ENCODE results near the gene BAHCC1. TPM values are rescaled to one million over a fixed set of nuclear protein-coding genes. Genes with fewer than 3 reads are reported as not detected.
A peak's percentile ranks its signal among the peaks of the same experiment; 100 is the strongest.

Gene BAHCC1
- total RNA-seq, 2 donors from 2014 or later: 0.02 to 0.14 TPM

DNA sequence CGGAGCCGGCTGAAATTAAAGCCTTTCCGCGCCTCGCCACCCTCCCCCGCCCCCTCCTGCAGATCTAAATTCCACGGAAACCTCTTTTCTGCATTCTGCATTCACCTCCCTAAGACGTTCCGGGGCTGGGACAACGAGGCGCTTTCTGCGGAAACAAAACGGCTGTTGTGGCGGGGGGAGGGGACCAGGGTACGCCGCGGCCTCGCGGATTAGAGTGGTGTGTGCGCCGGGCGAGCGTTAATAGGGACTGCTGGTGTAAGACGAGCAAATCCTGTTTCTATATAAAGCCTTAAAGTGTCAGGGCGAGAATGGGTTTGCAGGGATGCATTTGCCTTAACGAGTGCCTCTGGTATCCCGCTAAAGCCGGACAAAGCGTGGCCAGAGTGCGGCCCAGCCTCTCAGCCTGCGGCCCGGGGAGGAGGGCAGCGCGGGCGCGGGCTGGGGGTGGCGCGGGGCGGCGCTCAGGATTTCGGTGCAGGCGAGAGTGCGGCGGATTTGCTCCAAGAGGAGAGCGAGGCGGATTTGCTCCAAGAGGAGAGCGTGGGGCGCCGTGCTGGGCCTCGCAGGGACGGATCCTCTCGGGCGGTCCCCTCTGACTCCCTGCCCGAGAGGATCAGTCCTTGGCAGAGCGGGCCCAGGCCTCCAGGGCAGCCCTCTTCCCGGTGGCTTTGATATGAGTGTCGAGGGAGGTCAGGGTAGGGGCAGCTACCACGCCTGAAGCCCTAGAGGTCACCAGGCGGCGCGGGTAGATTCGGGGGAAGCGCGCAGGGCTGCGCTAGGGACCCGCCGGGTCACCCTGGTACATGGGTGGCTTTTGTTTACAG, 5.1 kb downstream of the BAHCC1 start:
- Mint-ChIP-seq H3K36me3 (ENCODE audit: insufficient read depth in 2 of 2) (peaks cover 2 to 5% of the 10 kb centered on the region in 2 donors), H3K4me1 (ENCODE audit: low read depth) (peaks cover 14% of the 10 kb centered on the region), H3K27ac (no peak overlapping the region), H3K4me3 (peak overlapping the region; percentile 66 to 74), H3K9me3 (no peaks in the 10 kb centered on the region), H3K27me3 (ENCODE audit: low read depth) (peaks cover 58% of the 10 kb centered on the region)
- peak in 1 of 2 donors; percentile 19 for DNase-seq
- no peak for ATAC-seq (replicated peaks in 1 of 2)

DNA sequence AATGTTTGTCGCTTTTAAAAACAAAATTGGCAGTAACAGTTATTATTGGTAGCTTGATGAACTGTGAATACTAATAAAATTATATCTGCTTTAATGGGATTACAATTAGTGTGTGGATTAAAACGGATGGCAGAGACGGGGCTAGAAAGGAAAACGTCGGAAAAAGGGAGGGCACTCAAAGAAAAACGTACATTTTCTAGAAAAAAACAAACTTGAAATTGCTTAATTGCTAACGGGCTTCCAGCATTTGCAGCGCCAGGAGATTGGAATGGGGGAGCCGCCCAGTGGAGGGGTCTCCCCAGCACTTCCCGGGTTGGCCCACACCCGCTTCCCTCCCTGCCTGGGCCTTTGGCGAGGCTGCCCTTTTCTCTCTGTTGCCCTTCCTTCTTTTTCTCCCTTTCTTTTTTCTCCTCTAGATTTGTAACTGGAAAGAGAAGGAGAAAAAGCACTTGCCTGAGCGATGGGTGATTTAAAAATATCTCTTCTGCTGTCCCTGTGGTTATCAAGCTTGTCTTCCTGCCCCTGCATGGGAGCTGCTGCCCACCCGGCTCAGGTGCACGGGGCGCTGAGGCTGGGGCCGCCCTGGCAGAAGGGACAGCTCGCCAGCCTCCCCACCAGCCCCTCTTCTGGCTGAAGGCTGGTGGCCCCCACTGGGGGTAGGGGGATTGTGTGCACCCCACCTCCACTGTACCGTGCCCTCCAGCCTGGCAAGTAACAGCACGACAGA, 5.9 kb downstream of the BAHCC1 start:
- H3K4me3 Mint-ChIP-seq: peak overlapping the region in 1 of 2 donors; percentile 27
- H3K27me3 Mint-ChIP-seq (ENCODE audit: low read depth): peaks cover 55% of the 10 kb centered on the region
- no peak overlapping the region for H3K27ac Mint-ChIP-seq
- no peaks in the 10 kb centered on the region for H3K9me3 Mint-ChIP-seq
- H3K4me1 Mint-ChIP-seq (ENCODE audit: low read depth): peaks cover 10% of the 10 kb centered on the region
- H3K36me3 Mint-ChIP-seq (ENCODE audit: insufficient read depth in 2 of 2): peaks cover 2 to 5% of the 10 kb centered on the region in 2 donors
- no peak for DNase-seq
- ATAC-seq (replicated peaks in 1 of 2): no peak

- Mint-ChIP-seq H3K4me3 (no peak overlapping the region), H3K27me3 (ENCODE audit: low read depth) (peaks cover 57% of the 10 kb centered on the region)
- peak in 1 of 2 donors; percentile 34 for DNase-seq
Measured at GRCh38 chr17:81401723-81402529, 6.7 kb downstream of the BAHCC1 start.

DNA sequence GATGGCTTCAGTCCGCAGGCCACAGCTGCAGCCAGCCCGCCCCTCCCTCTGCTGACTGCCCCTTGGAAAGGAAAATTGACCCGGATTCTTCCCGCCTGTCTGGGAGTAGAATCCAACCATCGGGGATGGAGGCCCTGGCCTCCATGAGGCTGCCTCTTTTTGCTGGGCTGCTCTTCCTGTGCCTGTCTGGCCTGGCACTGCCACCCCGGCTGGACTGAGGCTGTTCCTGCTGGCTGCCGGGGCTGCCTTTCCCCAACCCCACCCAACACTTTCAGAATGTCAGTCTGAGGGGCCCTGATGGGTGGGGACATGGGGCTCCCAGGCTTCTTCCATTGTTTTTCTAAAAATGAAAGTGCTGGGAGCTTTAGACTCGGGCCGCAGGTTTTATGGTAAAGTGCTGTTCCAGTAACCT, 7.3 kb downstream of the BAHCC1 start:
- Mint-ChIP-seq H3K9me3 (no peaks in the 10 kb centered on the region), H3K27ac (no peak overlapping the region), H3K4me3 (no peak overlapping the region), H3K36me3 (ENCODE audit: insufficient read depth in 2 of 2) (peaks cover 2 to 5% of the 10 kb centered on the region in 2 donors), H3K4me1 (ENCODE audit: low read depth) (peaks cover 10% of the 10 kb centered on the region), H3K27me3 (ENCODE audit: low read depth) (peaks cover 61% of the 10 kb centered on the region)
- ATAC-seq (replicated peaks in 1 of 2) (no peak), DNase-seq (no peak)

More at GRCh38 chr17:81401723-81402529, 6.7 kb downstream of the BAHCC1 start:
- H3K9me3 Mint-ChIP-seq: no peaks in the 10 kb centered on the region
- H3K4me1 Mint-ChIP-seq (ENCODE audit: low read depth): peaks cover 10% of the 10 kb centered on the region
- H3K27ac Mint-ChIP-seq: no peak overlapping the region
- peaks cover 2 to 5% of the 10 kb centered on the region in 2 donors for H3K36me3 Mint-ChIP-seq (ENCODE audit: insufficient read depth in 2 of 2)
- ATAC-seq (replicated peaks in 1 of 2): peak; percentile 37 to 47

DNA sequence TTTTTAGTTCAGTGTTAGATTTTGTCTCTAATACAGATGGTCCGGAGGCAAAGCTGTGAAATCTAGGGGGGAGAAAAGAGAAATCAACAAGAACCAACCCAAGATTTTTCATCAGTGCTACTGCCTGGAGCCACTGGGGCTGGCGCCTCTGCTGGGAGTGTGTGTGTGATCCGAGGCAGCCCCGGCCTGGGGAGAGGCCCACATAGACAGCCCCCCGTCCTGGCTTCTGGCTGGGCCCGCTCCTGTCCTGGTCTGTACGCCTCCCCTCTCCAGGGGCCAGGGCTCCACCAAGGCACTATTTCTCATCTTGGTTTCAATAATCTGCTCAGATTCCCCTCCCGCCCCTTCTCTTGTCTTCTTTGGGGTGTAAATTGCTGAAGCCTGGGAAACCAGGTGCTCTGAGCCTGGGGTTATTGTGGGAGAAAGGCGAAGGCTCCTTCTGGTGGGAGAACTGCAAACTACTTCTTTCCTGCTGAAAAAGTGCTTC, 7.8 kb downstream of the BAHCC1 start:
- ATAC-seq (replicated peaks in 1 of 2) (no peak), DNase-seq (no peak)
- H3K27me3 Mint-ChIP-seq (ENCODE audit: low read depth): peaks cover 57% of the 10 kb centered on the region
- no peaks in the 10 kb centered on the region for H3K9me3 Mint-ChIP-seq
- no peak overlapping the region for H3K4me3 Mint-ChIP-seq
- H3K36me3 Mint-ChIP-seq (ENCODE audit: insufficient read depth in 2 of 2): peaks cover 2% of the 10 kb centered on the region in 2 donors
- H3K4me1 Mint-ChIP-seq (ENCODE audit: low read depth): peaks cover 6% of the 10 kb centered on the region
- no peak overlapping the region for H3K27ac Mint-ChIP-seq

GRCh38 chr17:81403671-81404534, 8.6 kb downstream of the BAHCC1 start:
- peaks cover 53% of the 10 kb centered on the region for H3K27me3 Mint-ChIP-seq (ENCODE audit: low read depth)
- no peak overlapping the region for H3K27ac Mint-ChIP-seq
- DNase-seq (no peak), ATAC-seq (replicated peaks in 1 of 2) (no peak)
- H3K36me3 Mint-ChIP-seq (ENCODE audit: insufficient read depth in 2 of 2): peaks cover under 1% of the 10 kb centered on the region in 2 donors
- H3K4me3 Mint-ChIP-seq: no peak overlapping the region
- H3K4me1 Mint-ChIP-seq (ENCODE audit: low read depth): peaks cover 1% of the 10 kb centered on the region
- no peaks in the 10 kb centered on the region for H3K9me3 Mint-ChIP-seq

DNA sequence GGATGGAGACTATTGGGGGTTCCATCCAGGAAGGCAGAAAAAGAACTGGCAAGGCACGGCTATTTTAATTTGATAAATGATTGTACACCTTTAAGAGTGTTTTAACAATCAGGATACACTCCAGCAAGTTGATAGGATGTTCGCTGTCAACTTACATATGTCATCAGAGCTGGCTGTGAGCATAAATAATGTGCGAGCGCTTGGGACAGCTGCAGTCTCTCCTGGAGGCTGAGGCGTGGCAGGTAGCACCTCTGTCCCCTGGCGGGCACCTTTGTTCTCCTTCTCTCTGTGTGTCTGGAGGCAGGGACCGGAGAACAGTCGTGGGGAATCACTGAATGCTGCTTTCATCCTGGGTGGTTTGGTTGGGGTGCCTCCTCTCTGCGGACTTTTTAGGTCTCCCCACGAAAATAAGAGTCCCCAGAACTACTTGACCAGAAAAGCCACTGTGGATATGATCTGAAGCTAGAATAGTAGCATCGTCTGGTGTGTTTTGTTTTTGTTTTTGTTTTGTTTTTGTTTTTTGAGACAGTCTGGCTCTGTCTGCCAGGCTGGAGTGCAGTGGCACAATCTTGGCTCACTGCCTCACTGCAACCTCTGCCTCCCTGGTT, 9.4 kb downstream of the BAHCC1 start:
- Mint-ChIP-seq H3K27me3 (ENCODE audit: low read depth) (peaks cover 54% of the 10 kb centered on the region), H3K36me3 (ENCODE audit: insufficient read depth in 2 of 2) (no peaks in the 10 kb centered on the region), H3K4me1 (ENCODE audit: low read depth) (no peaks in the 10 kb centered on the region), H3K4me3 (no peak overlapping the region), H3K9me3 (no peaks in the 10 kb centered on the region), H3K27ac (no peak overlapping the region)
- DNase-seq: no peak
- no peak for ATAC-seq (replicated peaks in 1 of 2)

- no peak overlapping the region for H3K4me3 Mint-ChIP-seq
- DNase-seq: no peak
- H3K27me3 Mint-ChIP-seq (ENCODE audit: low read depth): peaks cover 49% of the 10 kb centered on the region
- no peak overlapping the region for H3K27ac Mint-ChIP-seq
- H3K36me3 Mint-ChIP-seq (ENCODE audit: insufficient read depth in 2 of 2): no peaks in the 10 kb centered on the region
- no peaks in the 10 kb centered on the region for H3K4me1 Mint-ChIP-seq (ENCODE audit: low read depth)
- H3K9me3 Mint-ChIP-seq: no peaks in the 10 kb centered on the region
- no peak for ATAC-seq (replicated peaks in 1 of 2)
Measured at GRCh38 chr17:81405411-81405872, 10.2 kb downstream of the BAHCC1 start.

- DNase-seq (no peak), ATAC-seq (replicated peaks in 1 of 2) (no peak)
- Mint-ChIP-seq H3K27ac (no peak overlapping the region), H3K9me3 (no peaks in the 10 kb centered on the region), H3K4me1 (ENCODE audit: low read depth) (no peaks in the 10 kb centered on the region), H3K4me3 (no peak overlapping the region), H3K27me3 (ENCODE audit: low read depth) (peaks cover 41% of the 10 kb centered on the region), H3K36me3 (ENCODE audit: insufficient read depth in 2 of 2) (no peaks in the 10 kb centered on the region)
Measured at GRCh38 chr17:81406117-81406953, 11.1 kb downstream of the BAHCC1 start.

DNA sequence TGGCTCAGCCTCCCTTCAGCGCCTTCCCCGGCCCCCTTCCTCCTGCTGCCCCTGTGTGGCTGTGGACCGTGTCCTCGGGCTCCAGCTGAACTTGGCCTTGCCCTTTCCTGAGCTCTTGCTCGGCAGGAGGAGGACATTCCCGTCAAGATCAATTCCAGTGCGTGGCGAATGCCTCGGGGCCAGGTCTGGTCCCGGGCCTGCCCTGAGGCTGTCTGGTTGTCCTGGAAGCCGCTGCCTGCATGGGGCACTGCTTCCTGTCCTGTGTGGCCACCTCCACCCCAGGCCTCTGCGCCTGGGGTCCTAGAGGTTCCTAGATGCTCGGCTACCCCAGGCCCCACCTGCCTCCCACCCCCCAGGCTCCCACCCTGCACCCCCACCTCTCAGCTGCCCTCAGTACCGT, 12.8 kb downstream of the BAHCC1 start:
- DNase-seq (no peak), ATAC-seq (replicated peaks in 1 of 2) (no peak)
- Mint-ChIP-seq H3K27me3 (ENCODE audit: low read depth) (peaks cover 29% of the 10 kb centered on the region), H3K9me3 (no peaks in the 10 kb centered on the region), H3K36me3 (ENCODE audit: insufficient read depth in 2 of 2) (no peaks in the 10 kb centered on the region), H3K27ac (no peak overlapping the region), H3K4me1 (ENCODE audit: low read depth) (peaks cover 6% of the 10 kb centered on the region), H3K4me3 (no peak overlapping the region)
